ENCODE results near the gene SPEM1. TPM values are rescaled to one million over a fixed set of nuclear protein-coding genes. Genes with fewer than 3 reads are reported as not detected.

SPEM1 gene
- total and polyA plus RNA-seq, 2 of the 13 experiments (the other 11 are each of a cell fraction or from before 2014, with no cell fraction given), result not detected

- TF ChIP-seq TFE3 (CRISPR knock-in tag; IDR thresholded peaks at IDR 0.05) (no peak), SMARCE1 (IDR thresholded peaks at IDR 0.05; ENCODE audit: borderline replicate concordance) (no peak), ZNF354B (CRISPR knock-in tag; IDR thresholded peaks at IDR 0.05) (no peak), FOXA1 (IDR thresholded peaks at IDR 0.05) (no peak), FOXA1 (CRISPR knock-in tag; IDR thresholded peaks at IDR 0.05) (no peak), MLX (CRISPR knock-in tag; IDR thresholded peaks at IDR 0.05) (no peak), ARID4A (CRISPR knock-in tag; IDR thresholded peaks at IDR 0.05; ENCODE audit: borderline replicate concordance) (peak; percentile 52; the same call in 1 of the 2 replicates), HNRNPUL1 (IDR thresholded peaks at IDR 0.05; ENCODE audit: low read depth, low read length) (no peak), POLR2AphosphoS2 (IDR thresholded peaks at IDR 0.05; ENCODE audit: low read depth, low read length) (no peak), MED13 (CRISPR knock-in tag; IDR thresholded peaks at IDR 0.05) (no peak), SSRP1 (CRISPR knock-in tag; IDR thresholded peaks at IDR 0.05) (no peak), GZF1 (CRISPR knock-in tag; IDR thresholded peaks at IDR 0.05) (no peak), ZNF367 (CRISPR knock-in tag; IDR thresholded peaks at IDR 0.05; ENCODE audit: borderline replicate concordance) (no peak), PATZ1 (CRISPR knock-in tag; IDR thresholded peaks at IDR 0.05) (peak; percentile 68; the same call in 1 of the 2 replicates), ZNF343 (CRISPR knock-in tag; IDR thresholded peaks at IDR 0.05) (no peak), ZSCAN31 (CRISPR knock-in tag; IDR thresholded peaks at IDR 0.05; ENCODE audit: low read depth) (peak; percentile 50; the same call in 1 of the 2 replicates), PPARG (CRISPR knock-in tag; conservative IDR thresholded peaks at IDR 0.05) (no peak), PTBP1 (IDR thresholded peaks at IDR 0.05; ENCODE audit: low read depth, low read length, poor library complexity, severe bottlenecking) (no peak), RELA (CRISPR knock-in tag; IDR thresholded peaks at IDR 0.05) (no peak), ZNF18 (CRISPR knock-in tag; IDR thresholded peaks at IDR 0.05; ENCODE audit: insufficient replicate concordance) (peak; percentile 73), NFKBIZ (CRISPR knock-in tag; IDR thresholded peaks at IDR 0.05) (no peak)
These were observed 15.8 kb downstream of the SPEM1 start (continued) for GRCh38 chr17:7435676-7436555.
